Measurements from ENCODE around the gene POLE2. TPM values are rescaled to one million over a fixed set of nuclear protein-coding genes. Genes with fewer than 3 reads are reported as not detected.
A peak's percentile ranks its signal among the peaks of the same experiment; 100 is the strongest.
"Not testable (repeated sequence)": the region's sequence is repeated elsewhere in the genome, so short reads cannot be mapped to it uniquely, and the experiment has no call there.

The POLE2 gene
- total RNA-seq, 2 experiments from 2014 or later: 1.2 to 1.4 TPM

DNA sequence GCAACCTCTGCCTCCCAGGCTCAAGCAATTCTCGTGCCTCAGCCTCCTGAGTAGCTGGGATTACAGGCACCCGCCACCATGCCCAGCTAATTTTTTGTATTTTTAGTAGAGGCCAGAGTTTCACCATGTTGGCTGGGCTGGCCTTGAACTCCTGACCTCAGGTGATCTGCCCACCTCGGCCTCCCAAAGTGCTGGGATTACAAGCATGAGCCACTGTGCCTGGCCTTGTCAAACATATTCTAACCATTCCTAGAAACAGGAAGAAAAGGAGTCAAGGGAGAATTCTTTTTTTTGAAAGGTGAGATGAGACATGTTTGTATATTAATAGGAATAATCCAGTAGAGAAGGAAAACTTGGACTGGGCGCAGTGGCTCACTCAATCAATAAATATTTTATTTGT, 16.5 kb upstream of the POLE2 start:
- ATAC-seq (ENCODE audit: poor library complexity); DNase-seq; H3K27ac ChIP-seq (ENCODE audit: low read depth in 1 of 2, low read length in 2 of 2); H3K27ac Mint-ChIP-seq; H3K4me1 Mint-ChIP-seq (ENCODE audit: low read depth); H3K4me3 Mint-ChIP-seq; H3K9me3 Mint-ChIP-seq; intact Hi-C loops (cut with DNase I, micrococcal nuclease); H3K9me3 ChIP-seq (ENCODE audit: control insufficient read depth in 1 of 2, insufficient read depth in 1 of 2, low read length in 2 of 2); H3K27me3 Mint-ChIP-seq; H3K4me3 ChIP-seq (ENCODE audit: low read length); H3K36me3 ChIP-seq (ENCODE audit: insufficient read depth, low read length); H3K4me1 ChIP-seq (ENCODE audit: insufficient read depth, low read length); H3K27me3 ChIP-seq (ENCODE audit: control insufficient read depth in 1 of 2, insufficient read depth in 2 of 2, low read length in 2 of 2); POLR2A ChIA-PET: not testable (repeated sequence)
- CTCF ChIA-PET: interaction anchor here (0.7 kb wide), 1 partner anchor 57 kb away, joined by 4 read pairs; no protein-coding TSS in a partner anchor
- peaks cover 24% of the 10 kb centered on the region for H3K36me3 Mint-ChIP-seq (ENCODE audit: low read depth)

DNA sequence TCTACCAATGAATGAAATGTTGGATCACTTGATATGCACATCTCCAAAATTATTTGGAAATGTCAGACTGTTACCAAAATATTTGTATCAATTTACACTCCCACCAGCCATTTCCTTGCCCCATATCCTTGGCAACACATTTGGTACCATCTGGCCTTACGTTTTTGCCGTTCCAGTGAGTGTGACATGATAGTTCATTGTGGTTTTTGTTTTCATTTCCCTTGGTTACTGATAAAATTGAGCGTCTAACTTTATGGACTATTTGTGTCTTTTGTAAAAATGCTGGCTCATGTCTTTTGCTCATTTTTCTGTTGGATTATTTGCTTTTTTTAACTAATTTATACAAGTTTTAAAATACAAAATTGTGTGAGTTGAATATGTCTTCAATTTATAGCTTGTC, 16.0 kb upstream of the POLE2 start:
- H3K27me3 Mint-ChIP-seq: no peaks in the 10 kb centered on the region
- CTCF ChIA-PET: interaction anchor here (0.7 kb wide), 1 partner anchor 57 kb away, joined by 4 read pairs; no protein-coding TSS in a partner anchor
- Histone ChIP-seq H3K36me3 (ENCODE audit: insufficient read depth, low read length) (peaks cover 4% of the 10 kb centered on the region), H3K4me1 (ENCODE audit: insufficient read depth, low read length) (no peaks in the 10 kb centered on the region), H3K27me3 (ENCODE audit: control insufficient read depth in 1 of 2, insufficient read depth in 2 of 2, low read length in 2 of 2) (no peaks in the 10 kb centered on the region), H3K27ac (ENCODE audit: low read depth in 1 of 2, low read length in 2 of 2) (no peak overlapping the region), H3K4me3 (ENCODE audit: low read length) (no peak overlapping the region), H3K9me3 (ENCODE audit: control insufficient read depth in 1 of 2, insufficient read depth in 1 of 2, low read length in 2 of 2) (no peaks in the 10 kb centered on the region)
- H3K4me3 Mint-ChIP-seq: no peak overlapping the region
- no peaks in the 10 kb centered on the region for H3K9me3 Mint-ChIP-seq
- no peak for ATAC-seq (ENCODE audit: poor library complexity)
- POLR2A ChIA-PET: no interaction called here
- H3K4me1 Mint-ChIP-seq (ENCODE audit: low read depth): peaks cover 5% of the 10 kb centered on the region
- intact Hi-C loops (cut with DNase I, micrococcal nuclease): no loop called here
- DNase-seq: no peak
- H3K36me3 Mint-ChIP-seq (ENCODE audit: low read depth): peaks cover 19% of the 10 kb centered on the region
- TF ChIP-seq, protein P1, sequence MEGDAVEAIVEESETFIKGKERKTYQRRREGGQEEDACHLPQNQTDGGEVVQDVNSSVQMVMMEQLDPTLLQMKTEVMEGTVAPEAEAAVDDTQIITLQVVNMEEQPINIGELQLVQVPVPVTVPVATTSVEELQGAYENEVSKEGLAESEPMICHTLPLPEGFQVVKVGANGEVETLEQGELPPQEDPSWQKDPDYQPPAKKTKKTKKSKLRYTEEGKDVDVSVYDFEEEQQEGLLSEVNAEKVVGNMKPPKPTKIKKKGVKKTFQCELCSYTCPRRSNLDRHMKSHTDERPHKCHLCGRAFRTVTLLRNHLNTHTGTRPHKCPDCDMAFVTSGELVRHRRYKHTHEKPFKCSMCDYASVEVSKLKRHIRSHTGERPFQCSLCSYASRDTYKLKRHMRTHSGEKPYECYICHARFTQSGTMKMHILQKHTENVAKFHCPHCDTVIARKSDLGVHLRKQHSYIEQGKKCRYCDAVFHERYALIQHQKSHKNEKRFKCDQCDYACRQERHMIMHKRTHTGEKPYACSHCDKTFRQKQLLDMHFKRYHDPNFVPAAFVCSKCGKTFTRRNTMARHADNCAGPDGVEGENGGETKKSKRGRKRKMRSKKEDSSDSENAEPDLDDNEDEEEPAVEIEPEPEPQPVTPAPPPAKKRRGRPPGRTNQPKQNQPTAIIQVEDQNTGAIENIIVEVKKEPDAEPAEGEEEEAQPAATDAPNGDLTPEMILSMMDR (IDR thresholded peaks at IDR 0.05): no peak
- no peak overlapping the region for H3K27ac Mint-ChIP-seq

- Mint-ChIP-seq H3K36me3 (ENCODE audit: low read depth) (peaks cover 19% of the 10 kb centered on the region), H3K4me1 (ENCODE audit: low read depth) (peaks cover 5% of the 10 kb centered on the region), H3K9me3 (no peaks in the 10 kb centered on the region), H3K27ac (no peak overlapping the region), H3K27me3 (no peaks in the 10 kb centered on the region), H3K4me3 (no peak overlapping the region)
- no peak for ATAC-seq (ENCODE audit: poor library complexity)
- Histone ChIP-seq H3K9me3 (ENCODE audit: control insufficient read depth in 1 of 2, insufficient read depth in 1 of 2, low read length in 2 of 2) (no peaks in the 10 kb centered on the region), H3K27me3 (ENCODE audit: control insufficient read depth in 1 of 2, insufficient read depth in 2 of 2, low read length in 2 of 2) (no peaks in the 10 kb centered on the region), H3K36me3 (ENCODE audit: insufficient read depth, low read length) (peaks cover 4% of the 10 kb centered on the region), H3K4me3 (ENCODE audit: low read length) (no peak overlapping the region), H3K4me1 (ENCODE audit: insufficient read depth, low read length) (no peaks in the 10 kb centered on the region), H3K27ac (ENCODE audit: low read depth in 1 of 2, low read length in 2 of 2) (no peak overlapping the region)
- POLR2A ChIA-PET: interaction anchor here (1.1 kb wide), 1 partner anchor 66 kb away, joined by 7 read pairs; the partner anchor contains the start of gene KLHDC2
- TF ChIP-seq, protein P1 (IDR thresholded peaks at IDR 0.05): no peak
- CTCF ChIA-PET: interaction anchor here (0.7 kb wide), 1 partner anchor 25 kb away, joined by 3 read pairs; no protein-coding TSS in a partner anchor
- intact Hi-C loops (cut with DNase I, micrococcal nuclease): no loop called here
- DNase-seq: no peak
These were observed 14.7 kb upstream of the POLE2 start for GRCh38 chr14:49702725-49703124.

DNA sequence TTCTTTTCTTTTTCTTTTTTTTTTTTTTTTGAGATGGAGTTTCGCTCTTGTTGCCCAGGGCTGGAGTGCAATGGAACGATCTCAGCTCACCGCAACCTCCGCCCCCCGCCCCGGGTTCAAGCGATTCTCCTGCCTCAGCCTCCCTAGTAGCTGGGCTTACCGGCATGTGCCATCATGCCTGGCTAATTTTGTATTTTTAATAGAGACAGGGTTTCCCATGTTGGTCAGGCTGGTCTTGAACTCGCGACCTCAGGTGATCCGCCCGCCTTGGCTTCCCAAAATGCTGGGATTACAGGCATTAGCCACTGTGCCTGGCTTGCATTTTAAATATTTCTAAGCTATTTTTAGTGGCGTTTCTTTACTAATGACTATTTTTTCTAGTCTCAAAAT, 5.7 kb upstream of the POLE2 start:
- not testable (repeated sequence) for H3K36me3 ChIP-seq (ENCODE audit: insufficient read depth, low read length); ATAC-seq (ENCODE audit: poor library complexity); H3K27me3 Mint-ChIP-seq; H3K27me3 ChIP-seq (ENCODE audit: control insufficient read depth in 1 of 2, insufficient read depth in 2 of 2, low read length in 2 of 2); H3K4me1 ChIP-seq (ENCODE audit: insufficient read depth, low read length); H3K36me3 Mint-ChIP-seq (ENCODE audit: low read depth); H3K27ac ChIP-seq (ENCODE audit: low read depth in 1 of 2, low read length in 2 of 2); H3K9me3 Mint-ChIP-seq; H3K9me3 ChIP-seq (ENCODE audit: control insufficient read depth in 1 of 2, insufficient read depth in 1 of 2, low read length in 2 of 2)
- intact Hi-C loops (cut with DNase I, micrococcal nuclease): loop anchor here (2.0 to 5.0 kb wide), 4 partner anchors 61 to 106 kb away; partner anchors contain the start of genes KLHDC2 (in 1 of the 2) and RPS29 (in 1 of the 2)
- Mint-ChIP-seq H3K4me3 (peak overlapping the region; percentile 96), H3K27ac (peak overlapping the region; percentile 88), H3K4me1 (ENCODE audit: low read depth) (peaks cover 50% of the 10 kb centered on the region)
- CTCF ChIA-PET: interaction anchor here (0.6 kb wide), 1 partner anchor 8 kb away, joined by 3 read pairs; no protein-coding TSS in a partner anchor
- DNase-seq: peak in 1 of 14 experiments; percentile 10
- POLR2A ChIA-PET: interaction anchor here (2.3 to 2.9 kb wide), 2 partner anchors 75 to 168 kb away, joined by 9 to 34 read pairs; partner anchors contain the start of gene KLHDC2
- peak overlapping the region; percentile 69 for H3K4me3 ChIP-seq (ENCODE audit: low read length)

Measured in CD4-positive, alpha-beta T cell (primary cell).